Measurements from ENCODE around the gene LINC00305.

LINC00305 gene

DNA sequence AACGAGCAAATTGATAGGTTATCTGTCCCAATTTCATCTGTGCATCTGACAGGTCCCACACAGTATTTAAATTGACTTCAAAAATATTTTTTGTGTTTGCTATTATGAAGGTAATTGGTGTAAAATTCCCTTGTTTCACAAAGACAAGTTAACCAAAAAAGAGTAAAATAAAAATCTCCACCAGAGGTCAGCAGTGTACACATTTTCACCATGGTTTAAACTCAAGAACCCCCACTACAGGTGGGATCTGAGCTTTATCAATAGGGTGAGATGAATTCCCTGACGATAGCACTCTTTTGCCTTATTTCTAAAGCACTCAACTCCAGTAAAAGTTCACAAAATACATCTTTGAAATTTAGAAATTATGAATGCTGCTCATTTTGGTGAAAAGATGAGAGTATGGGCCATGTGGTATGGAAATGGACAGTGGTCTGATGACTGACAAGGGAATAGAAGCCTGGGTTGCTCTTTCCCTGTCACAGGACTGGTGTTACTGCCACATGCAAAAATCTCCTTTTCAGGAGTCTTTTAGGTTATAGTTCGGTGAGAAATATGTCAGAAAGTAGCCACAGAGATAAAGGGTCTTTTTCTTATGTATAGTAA is 111.0 kb downstream of the LINC00305 start:
- no peak overlapping the region for H3K4me3 ChIP-seq (ENCODE audit: low read depth, low read length)
- H3K27ac ChIP-seq (ENCODE audit: extremely low read depth, low read depth, low read length) = no peak overlapping the region
- H3K4me1 ChIP-seq (ENCODE audit: control insufficient read depth, insufficient read depth, low read length) = no peaks in the 10 kb centered on the region
- POLR2A ChIA-PET = no interaction called here
- CTCF ChIA-PET = interaction anchor here (0.6 to 2.8 kb wide), 25 partner anchors 9 to 1163 kb away, joined by 3 to 13 read pairs (median 4); no protein-coding TSS in a partner anchor
- no peaks in the 10 kb centered on the region for H3K36me3 ChIP-seq (ENCODE audit: control insufficient read depth in 2 of 2, insufficient read depth in 1 of 2, low read length in 2 of 2)
- TF ChIP-seq ZNF654 (tag by site-specific recombination; IDR thresholded peaks at IDR 0.05; ENCODE audit: low read depth) = peak; percentile 46
- TF ChIP-seq, protein P1, sequence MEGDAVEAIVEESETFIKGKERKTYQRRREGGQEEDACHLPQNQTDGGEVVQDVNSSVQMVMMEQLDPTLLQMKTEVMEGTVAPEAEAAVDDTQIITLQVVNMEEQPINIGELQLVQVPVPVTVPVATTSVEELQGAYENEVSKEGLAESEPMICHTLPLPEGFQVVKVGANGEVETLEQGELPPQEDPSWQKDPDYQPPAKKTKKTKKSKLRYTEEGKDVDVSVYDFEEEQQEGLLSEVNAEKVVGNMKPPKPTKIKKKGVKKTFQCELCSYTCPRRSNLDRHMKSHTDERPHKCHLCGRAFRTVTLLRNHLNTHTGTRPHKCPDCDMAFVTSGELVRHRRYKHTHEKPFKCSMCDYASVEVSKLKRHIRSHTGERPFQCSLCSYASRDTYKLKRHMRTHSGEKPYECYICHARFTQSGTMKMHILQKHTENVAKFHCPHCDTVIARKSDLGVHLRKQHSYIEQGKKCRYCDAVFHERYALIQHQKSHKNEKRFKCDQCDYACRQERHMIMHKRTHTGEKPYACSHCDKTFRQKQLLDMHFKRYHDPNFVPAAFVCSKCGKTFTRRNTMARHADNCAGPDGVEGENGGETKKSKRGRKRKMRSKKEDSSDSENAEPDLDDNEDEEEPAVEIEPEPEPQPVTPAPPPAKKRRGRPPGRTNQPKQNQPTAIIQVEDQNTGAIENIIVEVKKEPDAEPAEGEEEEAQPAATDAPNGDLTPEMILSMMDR (tag by site-specific recombination; IDR thresholded peaks at IDR 0.05) = 0 out of 2 replicates have a peak, but pooled peaks have one; percentile 24
- TF ChIP-seq GLIS2 (tag by site-specific recombination; IDR thresholded peaks at IDR 0.05) = no peak
- H3K9me3 ChIP-seq (ENCODE audit: control insufficient read depth, insufficient read depth, low read depth, low read length) = no peaks in the 10 kb centered on the region; the same call in 1 of the 2 replicates

DNA sequence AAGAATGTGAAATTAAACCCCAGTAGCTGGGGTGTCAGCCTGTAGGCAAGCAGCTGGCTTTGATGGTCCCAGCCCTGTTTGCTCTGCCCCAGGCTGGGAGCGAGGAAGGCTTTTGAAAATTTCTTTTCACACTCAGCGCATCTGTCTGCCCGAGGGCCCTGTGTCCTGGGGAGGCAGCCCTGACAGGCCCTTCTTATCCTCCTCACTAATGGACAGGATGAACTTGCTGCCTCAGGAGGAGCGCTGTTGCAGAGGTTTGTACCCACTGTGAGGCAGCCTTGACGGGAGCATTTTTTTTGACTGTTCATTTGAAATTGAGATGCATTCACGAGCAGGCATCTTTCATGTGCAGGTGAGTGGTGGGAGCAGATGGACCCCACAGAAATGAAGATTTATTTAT is 116.6 kb downstream of the LINC00305 start:
- no peaks in the 10 kb centered on the region for H3K36me3 ChIP-seq (ENCODE audit: control insufficient read depth in 2 of 2, insufficient read depth in 1 of 2, low read length in 2 of 2)
- H3K4me3 ChIP-seq (ENCODE audit: low read depth, low read length) = no peak overlapping the region
- TF ChIP-seq ZNF16 (tag by site-specific recombination; IDR thresholded peaks at IDR 0.05; ENCODE audit: low read depth) (no peak), ZBTB8A (tag by site-specific recombination; IDR thresholded peaks at IDR 0.05) (no peak), ZNF114 (tag by site-specific recombination; IDR thresholded peaks at IDR 0.05) (no peak), EGR2 (tag by site-specific recombination; IDR thresholded peaks at IDR 0.05; ENCODE audit: low read depth) (no peak), ZNF623 (tag by site-specific recombination; IDR thresholded peaks at IDR 0.05) (no peak), KLF10 (tag by site-specific recombination; IDR thresholded peaks at IDR 0.05) (no peak), ZNF837 (tag by site-specific recombination; IDR thresholded peaks at IDR 0.05) (no peak), ZNF169 (tag by site-specific recombination; IDR thresholded peaks at IDR 0.05) (no peak), ZNF585B (tag by site-specific recombination; IDR thresholded peaks at IDR 0.05) (no peak), SP7 (tag by site-specific recombination; IDR thresholded peaks at IDR 0.05) (no peak), ZNF629 (tag by site-specific recombination; IDR thresholded peaks at IDR 0.05) (no peak), ZBTB26 (tag by site-specific recombination; optimal IDR thresholded peaks at IDR 0.05) (no peak), ZNF341 (tag by site-specific recombination; IDR thresholded peaks at IDR 0.05; ENCODE audit: low read depth) (no peak), ZNF768 (tag by site-specific recombination; IDR thresholded peaks at IDR 0.05) (no peak)
- TF ChIP-seq, protein P2, sequence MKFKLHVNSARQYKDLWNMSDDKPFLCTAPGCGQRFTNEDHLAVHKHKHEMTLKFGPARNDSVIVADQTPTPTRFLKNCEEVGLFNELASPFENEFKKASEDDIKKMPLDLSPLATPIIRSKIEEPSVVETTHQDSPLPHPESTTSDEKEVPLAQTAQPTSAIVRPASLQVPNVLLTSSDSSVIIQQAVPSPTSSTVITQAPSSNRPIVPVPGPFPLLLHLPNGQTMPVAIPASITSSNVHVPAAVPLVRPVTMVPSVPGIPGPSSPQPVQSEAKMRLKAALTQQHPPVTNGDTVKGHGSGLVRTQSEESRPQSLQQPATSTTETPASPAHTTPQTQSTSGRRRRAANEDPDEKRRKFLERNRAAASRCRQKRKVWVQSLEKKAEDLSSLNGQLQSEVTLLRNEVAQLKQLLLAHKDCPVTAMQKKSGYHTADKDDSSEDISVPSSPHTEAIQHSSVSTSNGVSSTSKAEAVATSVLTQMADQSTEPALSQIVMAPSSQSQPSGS (tag by site-specific recombination; IDR thresholded peaks at IDR 0.05; ENCODE audit: low read depth) = no peak
- TF ChIP-seq, protein P3, sequence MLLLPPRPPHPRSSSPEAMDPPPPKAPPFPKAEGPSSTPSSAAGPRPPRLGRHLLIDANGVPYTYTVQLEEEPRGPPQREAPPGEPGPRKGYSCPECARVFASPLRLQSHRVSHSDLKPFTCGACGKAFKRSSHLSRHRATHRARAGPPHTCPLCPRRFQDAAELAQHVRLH (tag by site-specific recombination; IDR thresholded peaks at IDR 0.05) = no peak
- ChIA-PET CTCF (no interaction called here), POLR2A (no interaction called here)
- H3K9me3 ChIP-seq (ENCODE audit: control insufficient read depth, insufficient read depth, low read depth, low read length) = no peaks in the 10 kb centered on the region; the same call in 1 of the 2 replicates
- no peak overlapping the region for H3K27ac ChIP-seq (ENCODE audit: extremely low read depth, low read depth, low read length)
- no peaks in the 10 kb centered on the region for H3K4me1 ChIP-seq (ENCODE audit: control insufficient read depth, insufficient read depth, low read length)
